ENCODE measurements around the gene EHMT1. TPM values are rescaled to one million over a fixed set of nuclear protein-coding genes. Genes with fewer than 3 reads are reported as not detected.

EHMT1 gene
- total and polyA plus RNA-seq, 2 of the 8 experiments (the other 6 are each of a cell fraction or from before 2014, with no cell fraction given): 95.7 to 163 TPM

- H2AK5ac ChIP-seq (ENCODE audit: low read depth, low read length): no peak overlapping the region
- no peak overlapping the region for H3K23ac ChIP-seq (ENCODE audit: insufficient read length)
- H2BK12ac ChIP-seq (ENCODE audit: low read depth, low read length): no peak overlapping the region
- no peak overlapping the region for H3K4me2 ChIP-seq (ENCODE audit: insufficient read depth in 1 of 2, low read depth in 2 of 2, low read length in 2 of 2)
- H2BK120ac ChIP-seq (replicated peaks; ENCODE audit: low read depth, low read length): no peak overlapping the region
- FAIRE-seq (no peak), DNase-seq (ENCODE audit: low read depth in 1 of 2, low spot score in 2 of 2) (no peak)
- no peak overlapping the region for H4K91ac ChIP-seq (replicated peaks; ENCODE audit: insufficient read length, low read length)
- 97% methylated on average over 3 of the region's 3 CpGs; no CpG with 5 or more reads in 1 of the 2 experiments for WGBS, 2 experiments (ENCODE audit: extremely low coverage in 1 of 2, insufficient coverage in 1 of 2, insufficient read length in 1 of 2, insufficient replicate concordance in 2 of 2, low coverage in 1 of 2, low lambda C conversion rate in 2 of 2, missing lambda C conversion rate in 1 of 2)
- H3K4me1 ChIP-seq (replicated peaks in 1 of 4; ENCODE audit: control insufficient read depth in 3 of 4, insufficient read depth in 4 of 4, low read length in 3 of 4): peaks cover 3 to 4% (median 3%) of the 10 kb centered on the region in 4 experiments; a peak in 5 of 7 replicates
- no peak overlapping the region for H2BK5ac ChIP-seq (ENCODE audit: low read depth, low read length)
- H3K79me1 ChIP-seq (ENCODE audit: low read depth, low read length): peaks cover 4% of the 10 kb centered on the region
- POLR2A ChIA-PET (ENCODE audit: partially characterized antibody): interaction anchor here (0.6 to 0.7 kb wide), 2 partner anchors 37 to 175 kb away, joined by 3 read pairs; no protein-coding TSS in a partner anchor
- CTCF ChIA-PET (ENCODE audit: partially characterized antibody): interaction anchor here (0.6 to 1.7 kb wide), 7 partner anchors 8 to 355 kb away, joined by 3 to 4 read pairs (median 3); no protein-coding TSS in a partner anchor
- H2BK15ac ChIP-seq (ENCODE audit: low read length): no peak overlapping the region
- H3K18ac ChIP-seq (ENCODE audit: extremely low read depth, low read length): no peak overlapping the region
- no peak overlapping the region for H3K9ac ChIP-seq (replicated peaks in 1 of 4; ENCODE audit: extremely low read depth in 1 of 4, low read depth in 3 of 4, low read length in 3 of 4)
- H2BK20ac ChIP-seq (ENCODE audit: low read length): no peak overlapping the region
- H2AFZ ChIP-seq (ENCODE audit: low read length): no peak overlapping the region
- H3K4ac ChIP-seq (replicated peaks; ENCODE audit: insufficient read length, low read depth, low read length): no peak overlapping the region
- H3K27ac ChIP-seq (ENCODE audit: low read depth, low read length): no peak overlapping the region; the same call in 1 of the 2 replicates
- no peaks in the 10 kb centered on the region for H3K27me3 ChIP-seq (replicated peaks in 1 of 4; ENCODE audit: control insufficient read depth in 3 of 4, extremely low read depth in 1 of 4, insufficient read depth in 3 of 4, low read length in 3 of 4)
- H4K20me1 ChIP-seq (replicated peaks in 1 of 2; ENCODE audit: control insufficient read depth in 1 of 2, insufficient read depth in 2 of 2, low read length in 2 of 2): peaks cover 3 to 4% of the 10 kb centered on the region in 2 experiments
- H3K14ac ChIP-seq (ENCODE audit: insufficient read length): no peak overlapping the region
- no peaks in the 10 kb centered on the region for H3K23me2 ChIP-seq (ENCODE audit: low read depth, low read length)
- no peak overlapping the region for H3K56ac ChIP-seq (replicated peaks; ENCODE audit: insufficient read length, low read depth, low read length)
- H4K5ac ChIP-seq (ENCODE audit: insufficient read length, low read depth, low read length): no peak overlapping the region
- peaks cover 0 to 18% of the 10 kb centered on the region in 2 experiments; a peak in 1 of 4 replicates for H3K79me2 ChIP-seq (ENCODE audit: control insufficient read depth in 1 of 2, insufficient read depth in 2 of 2, low read length in 2 of 2)
- peaks cover 0 to 20% (median 8%) of the 10 kb centered on the region in 4 experiments; a peak in 6 of 8 replicates for H3K36me3 ChIP-seq (ENCODE audit: control insufficient read depth in 2 of 4, insufficient read depth in 4 of 4, low read length in 3 of 4)
- no peak overlapping the region; the same call in 1 of the 2 replicates for H4K8ac ChIP-seq (ENCODE audit: extremely low read depth, insufficient read depth, low read length)
- no peak overlapping the region for H3K4me3 ChIP-seq (ENCODE audit: extremely low read depth in 1 of 4, insufficient read depth in 2 of 4, low read depth in 3 of 4, low read length in 4 of 4)
- H3K9me3 ChIP-seq (ENCODE audit: insufficient read depth in 2 of 2, low read depth in 1 of 2, low read length in 1 of 2): no peaks in the 10 kb centered on the region
- no peak for TF ChIP-seq SRF (IDR thresholded peaks at IDR 0.05; ENCODE audit: low read depth, low read length)
- no peak for TF ChIP-seq HDAC6 (IDR thresholded peaks at IDR 0.05; ENCODE audit: low read depth, low read length)
- TF ChIP-seq ATF3 (IDR thresholded peaks at IDR 0.05; ENCODE audit: insufficient read depth, low read depth, low read length): no peak
- TF ChIP-seq KDM5A (IDR thresholded peaks at IDR 0.05; ENCODE audit: low read length): no peak
- no peak for TF ChIP-seq JUND (IDR thresholded peaks at IDR 0.05; ENCODE audit: low read length)
- no peak for TF ChIP-seq MAFK (IDR thresholded peaks at IDR 0.05; ENCODE audit: low read depth, low read length)
- TF ChIP-seq EP300 (IDR thresholded peaks at IDR 0.05; ENCODE audit: borderline replicate concordance in 1 of 2, low read depth in 2 of 2, low read length in 2 of 2): no peak
- TF ChIP-seq BACH1 (IDR thresholded peaks at IDR 0.05; ENCODE audit: low read length): no peak
- TF ChIP-seq HDAC2 (IDR thresholded peaks at IDR 0.05; ENCODE audit: borderline replicate concordance in 1 of 2, low read depth in 2 of 2, low read length in 2 of 2): no peak
- TF ChIP-seq KDM4A (IDR thresholded peaks at IDR 0.05; ENCODE audit: low read depth, low read length, severe bottlenecking): no peak
- no peak for TF ChIP-seq GTF2F1 (IDR thresholded peaks at IDR 0.05; ENCODE audit: borderline replicate concordance, low read depth, low read length)
- no peak for TF ChIP-seq POLR2A (IDR thresholded peaks at IDR 0.05; ENCODE audit: control extremely low read depth in 1 of 2, low read depth in 2 of 2, low read length in 2 of 2)
- TF ChIP-seq PHF8 (conservative IDR thresholded peaks at IDR 0.05; ENCODE audit: low read depth, low read length): no peak
These were observed 129.9 kb downstream of the EHMT1 start for GRCh38 chr9:137748741-137749140.

All from H1 (cell line).